Measurements from ENCODE around the gene OPCML. TPM values are rescaled to one million over a fixed set of nuclear protein-coding genes. Genes with fewer than 3 reads are reported as not detected.

The OPCML gene
- total RNA-seq, 1 experiment from 2014 or later: not detected

GRCh38 chr11:133212201-133212600 lies 320.1 kb downstream of the OPCML start:
- intact Hi-C loops (cut with micrococcal nuclease): no loop called here
- POLR2A ChIA-PET (ENCODE audit: unreplicated experiment): no interaction called here

DNA sequence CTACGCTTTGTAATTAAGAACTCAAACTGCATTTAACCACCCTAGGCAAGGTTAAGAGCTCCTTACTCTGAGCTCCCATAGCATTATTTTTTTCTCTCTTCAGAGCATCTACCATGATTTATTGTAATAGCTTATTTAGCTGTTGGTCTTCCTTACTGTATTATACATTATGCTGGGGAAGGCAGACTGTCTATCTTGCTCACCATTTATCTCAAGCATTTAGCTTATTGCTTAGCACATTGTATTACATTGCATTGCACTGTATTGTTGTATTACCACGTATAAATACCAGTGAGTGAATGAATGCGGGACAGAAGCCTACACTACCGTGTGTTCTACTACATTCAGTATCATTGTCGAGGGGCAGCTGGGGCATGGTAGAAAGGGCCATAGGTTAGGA lies 324.3 kb downstream of the OPCML start:
- no peak for ATAC-seq

More at GRCh38 chr11:133212201-133212600, 320.1 kb downstream of the OPCML start:
- H3K9me2 ChIP-seq (replicated peaks; ENCODE audit: low read length): no peaks in the 10 kb centered on the region
- H3K4me2 ChIP-seq (ENCODE audit: low read length): no peak overlapping the region
- no peak for DNase-seq
- H3K27me3 ChIP-seq (ENCODE audit: low read length): no peaks in the 10 kb centered on the region
- no peak overlapping the region for H3K4me3 ChIP-seq (ENCODE audit: low read length)
- no TSS peak for BruUV-seq (replicated peaks)
- H3K27ac ChIP-seq (ENCODE audit: low read length): no peak overlapping the region
- H3F3A ChIP-seq (ENCODE audit: low read length, unreplicated experiment): no peaks in the 10 kb centered on the region
- H4K20me1 ChIP-seq (ENCODE audit: low read length): no peaks in the 10 kb centered on the region
- no peaks in the 10 kb centered on the region for H3K79me2 ChIP-seq (ENCODE audit: low read length)
- no peak overlapping the region for H2AFZ ChIP-seq (ENCODE audit: low read length)
- H3K9me3 ChIP-seq (ENCODE audit: low read length): peaks cover 23% of the 10 kb centered on the region
- no peak overlapping the region for H3K9ac ChIP-seq (ENCODE audit: low read length)
- CTCF ChIA-PET: no interaction called here
- ATAC-seq: no peak
- TF ChIP-seq EZH2 (IDR thresholded peaks at IDR 0.05; ENCODE audit: low read length, unreplicated experiment) (no peak), CTCF (conservative IDR thresholded peaks at IDR 0.05; ENCODE audit: low read depth, low read length) (no peak), EZH2phosphoT487 (IDR thresholded peaks at IDR 0.05; ENCODE audit: borderline replicate concordance, low read length) (no peak)
- no peaks in the 10 kb centered on the region for H3K4me1 ChIP-seq (ENCODE audit: insufficient read depth, low read length)
- H3K36me3 ChIP-seq (ENCODE audit: low read depth, low read length): no peaks in the 10 kb centered on the region

More for the DNA sequence above, 324.3 kb downstream of the OPCML start:
- DNase-seq: no peak
- Histone ChIP-seq H3K9ac (ENCODE audit: low read length) (no peak overlapping the region), H4K20me1 (ENCODE audit: low read length) (no peaks in the 10 kb centered on the region), H3K27ac (ENCODE audit: low read length) (no peak overlapping the region), H2AFZ (ENCODE audit: low read length) (no peak overlapping the region), H3K79me2 (ENCODE audit: low read length) (no peaks in the 10 kb centered on the region), H3K4me2 (ENCODE audit: low read length) (no peak overlapping the region), H3K4me1 (ENCODE audit: insufficient read depth, low read length) (no peaks in the 10 kb centered on the region), H3K9me3 (ENCODE audit: low read length) (peaks cover 24% of the 10 kb centered on the region), H3K4me3 (ENCODE audit: low read length) (no peak overlapping the region), H3K27me3 (ENCODE audit: low read length) (no peaks in the 10 kb centered on the region), H3K36me3 (ENCODE audit: low read depth, low read length) (no peaks in the 10 kb centered on the region), H3K9me2 (replicated peaks; ENCODE audit: low read length) (no peaks in the 10 kb centered on the region), H3F3A (ENCODE audit: low read length, unreplicated experiment) (no peaks in the 10 kb centered on the region)
- ChIA-PET POLR2A (ENCODE audit: unreplicated experiment) (no interaction called here), CTCF (no interaction called here)
- intact Hi-C loops (cut with micrococcal nuclease): no loop called here
- no TSS peak for BruUV-seq (replicated peaks)
- TF ChIP-seq EZH2 (IDR thresholded peaks at IDR 0.05; ENCODE audit: low read length, unreplicated experiment) (no peak), CTCF (conservative IDR thresholded peaks at IDR 0.05; ENCODE audit: low read depth, low read length) (no peak), EZH2phosphoT487 (IDR thresholded peaks at IDR 0.05; ENCODE audit: borderline replicate concordance, low read length) (no peak)

Measured in PC-3 (cell line).